SK-N-SH (cell line): Measurements from ENCODE around the gene MYH16. TPM values are rescaled to one million over a fixed set of nuclear protein-coding genes. Genes with fewer than 3 reads are reported as not detected.

Source experiments
- CTCF ChIA-PET: fragments of 300-600, 350-600 bp; formaldehyde crosslinking; extraction: SDS; loops from one replicate; lab custom pipeline; 2021; lab: Yijun Ruan, JAX
- POLR2A ChIA-PET: fragments of 350-600 bp; sonication (Branson Sonifier 250); formaldehyde crosslinking; extraction: SDS; loops from one replicate; lab custom pipeline; 2020; ENCODE audit warnings: antibody characterized with exemption, inconsistent platforms; lab: Yijun Ruan, JAX
- DNase-seq: peaks from one replicate; pipeline ENCODE4 v3.0.0; 2012
- H2AFZ ChIP-seq: fragments of 200-600 bp; sonication (generic); 2 replicates; pipeline ENCODE4 v1.8.1; 2016; ENCODE audit warnings: antibody characterized with exemption, mild to moderate bottlenecking, low read depth
- H3F3A ChIP-seq: fragments of 200-600 bp; sonication (generic); replicated peaks from 2 replicates; pipeline ENCODE3; 2016; ENCODE audit warnings: antibody characterized with exemption, mild to moderate bottlenecking; ENCODE audit not compliant: insufficient read depth
- H3K27ac ChIP-seq, 2 experiments: fragments of 200-500 bp in 1 of 2; fragments of 200-600 bp in 1 of 2; sonication (Bioruptor generic) in 1 of 2; sonication (generic), shearing (Covaris generic) in 1 of 2; 2 replicates each; pipeline versions ENCODE4 v1.5.1 to v1.6.1; 2014 to 2016; ENCODE audit warnings: low read depth in 2 of 2, inconsistent platforms in 1 of 2, low read length in 1 of 2, mild to moderate bottlenecking in 1 of 2, mixed read lengths in 1 of 2
- H3K27me3 ChIP-seq: fragments of 200-600 bp; sonication (generic), shearing (Covaris generic); 2 replicates; pipeline ENCODE4 v1.6.1; 2016; ENCODE audit warnings: mixed run types; ENCODE audit not compliant: insufficient read depth
- H3K36me3 ChIP-seq, 2 experiments: fragments of 200-500 bp in 1 of 2; fragments of 200-600 bp in 1 of 2; sonication (Bioruptor generic) in 1 of 2; sonication (generic) in 1 of 2; replicated peaks in 1 of 2; 2 replicates each; pipeline versions ENCODE3 to v1.5.1; 2014 to 2016; ENCODE audit warnings: low read length in 1 of 2, mild to moderate bottlenecking in 1 of 2; ENCODE audit not compliant: insufficient read depth in 2 of 2, control insufficient read depth in 1 of 2
- H3K4me1 ChIP-seq, 2 experiments: fragments of 200-500 bp in 1 of 2; fragments of 200-600 bp in 1 of 2; sonication (Bioruptor generic) in 1 of 2; sonication (generic), shearing (Covaris generic) in 1 of 2; 2 replicates each; pipeline versions ENCODE4 v1.5.1 to v1.6.1; 2014 to 2016; ENCODE audit warnings: low read depth in 1 of 2, low read length in 1 of 2, mixed run types in 1 of 2; ENCODE audit not compliant: insufficient read depth in 2 of 2, control insufficient read depth in 1 of 2
- H3K4me2 ChIP-seq: fragments of 200-600 bp; sonication (generic), shearing (Covaris generic); 2 replicates; pipeline ENCODE4 v1.6.1; 2017; ENCODE audit warnings: mixed run types
- H3K4me3 ChIP-seq, 2 experiments: fragments of 200-500 bp in 1 of 2; fragments of 200-600 bp in 1 of 2; sonication (Bioruptor generic) in 1 of 2; sonication (generic), shearing (Covaris generic) in 1 of 2; 2 replicates each; pipeline versions ENCODE4 v1.5.1 to v1.8.1; 2014 to 2016; ENCODE audit warnings: low read depth in 2 of 2, inconsistent platforms in 1 of 2, low read length in 1 of 2, mild to moderate bottlenecking in 1 of 2, mixed read lengths in 1 of 2, moderate library complexity in 1 of 2
- H3K79me2 ChIP-seq: fragments of 200-600 bp; sonication (generic); 2 replicates; pipeline ENCODE4 v1.8.1; 2017; ENCODE audit warnings: mild to moderate bottlenecking; ENCODE audit not compliant: insufficient read depth
- H3K9ac ChIP-seq: fragments of 200-600 bp; sonication (generic); 2 replicates; pipeline ENCODE4 v1.6.1; 2017; ENCODE audit warnings: mixed run types
- H3K9me2 ChIP-seq: fragments of 200-600 bp; sonication (generic); 2 replicates; pipeline ENCODE4 v1.6.1; 2017; ENCODE audit warnings: mixed run types
- H3K9me3 ChIP-seq: fragments of 200-600 bp; sonication (generic); 2 replicates; pipeline ENCODE4 v1.6.1; 2017; ENCODE audit warnings: mixed run types, mild to moderate bottlenecking, moderate library complexity
- H4K20me1 ChIP-seq: fragments of 200-600 bp; sonication (generic); 2 replicates; pipeline ENCODE4 v1.6.1; 2017; ENCODE audit warnings: mild to moderate bottlenecking, mixed run types; ENCODE audit not compliant: insufficient read depth
- CHD2 ChIP-seq: fragments of 150-350 bp; IDR thresholded peaks from 2 replicates; pipeline ENCODE4 v1.6.1; 2018; ENCODE audit warnings: low read length; ENCODE audit not compliant: partially characterized antibody
- FOXJ3 ChIP-seq: sonication (generic); formaldehyde crosslinking; IDR thresholded peaks from 2 replicates; pipeline ENCODE4 v1.5.1; 2020; ENCODE audit warnings: mild to moderate bottlenecking, missing genetic modification reagents
- GATA2 ChIP-seq: sonication (generic); formaldehyde crosslinking; IDR thresholded peaks from 2 replicates; pipeline ENCODE4 v1.5.0; 2020; ENCODE audit warnings: mild to moderate bottlenecking, missing genetic modification reagents
- IRF3 ChIP-seq: fragments of 150-350 bp; IDR thresholded peaks from 2 replicates; pipeline ENCODE4 v1.6.1; 2016; ENCODE audit warnings: mild to moderate bottlenecking, low read depth, low read length
- JUND ChIP-seq: IDR thresholded peaks from 2 replicates; pipeline ENCODE4 v1.4.0; 2012
- MAX ChIP-seq: IDR thresholded peaks from 2 replicates; pipeline ENCODE4 v1.4.0; 2012; ENCODE audit warnings: low read depth
- MXI1 ChIP-seq: IDR thresholded peaks from 2 replicates; pipeline ENCODE4 v1.6.1; 2012; ENCODE audit warnings: mild to moderate bottlenecking, low read depth, low read length, improper control_type of control experiment
- NRF1 ChIP-seq: IDR thresholded peaks from 2 replicates; pipeline ENCODE4 v1.6.1; 2012; ENCODE audit warnings: low read depth, mild to moderate bottlenecking, low read length
- PBX3 ChIP-seq: IDR thresholded peaks from 2 replicates; pipeline ENCODE4; 2012
- POLR2AphosphoS5 ChIP-seq: IDR thresholded peaks from 2 replicates; pipeline ENCODE4 v1.6.1; 2012; ENCODE audit warnings: low read depth, low read length
- RCOR1 ChIP-seq: fragments of 150-350 bp; IDR thresholded peaks from 2 replicates; pipeline ENCODE4 v1.6.1; 2017; ENCODE audit warnings: antibody characterized with exemption, low read length
- REST ChIP-seq: IDR thresholded peaks from 2 replicates; pipeline ENCODE4 v1.6.1; 2012; ENCODE audit warnings: mild to moderate bottlenecking, low read depth, low read length, moderate library complexity
- RFX5 ChIP-seq: IDR thresholded peaks from 2 replicates; pipeline ENCODE4 v1.6.1; 2012; ENCODE audit warnings: mild to moderate bottlenecking, improper control_type of control experiment, low read length
- RXRA ChIP-seq: IDR thresholded peaks from 2 replicates; pipeline ENCODE4 v1.4.0; 2012; ENCODE audit warnings: low read depth, mild to moderate bottlenecking, borderline replicate concordance
- SMC3 ChIP-seq: IDR thresholded peaks from 2 replicates; pipeline ENCODE4 v1.6.1; 2012; ENCODE audit warnings: low read depth, low read length, improper control_type of control experiment
- USF1 ChIP-seq: IDR thresholded peaks from 2 replicates; pipeline ENCODE4 v1.4.0; 2012; ENCODE audit warnings: low read depth, borderline replicate concordance
- YY1 ChIP-seq: IDR thresholded peaks from 2 replicates; pipeline ENCODE4 v1.4.0; 2012; ENCODE audit warnings: low read depth, mild to moderate bottlenecking
- ZBTB33 ChIP-seq: IDR thresholded peaks from 2 replicates; pipeline ENCODE4 v1.4.0; 2012; ENCODE audit warnings: low read depth, borderline replicate concordance
- WGBS: methylation state at CpG from one replicate; pipeline ENCODE4 v1.1.6; 2017; ENCODE audit warnings: low lambda C conversion rate; 5-methylcytosine and 5-hydroxymethylcytosine counted together
- polyA plus RNA-seq, 3 experiments: library from polyadenylated mRNA; depleted of rRNA; stranded (reverse); fragments of >200 nt; gene quantifications; 2 replicates each; pipeline ENCODE4 v1.2.3, GENCODE V29; 2012

Gene MYH16
- polyA plus RNA-seq, 1 of the 3 experiments (the other 2 are of a cell fraction), result 0.41 TPM

GRCh38 chr7:99290980-99291607 is 18.5 kb downstream of the MYH16 start:
- no peak overlapping the region for H2AFZ ChIP-seq
- H3K4me3 ChIP-seq, result no peak overlapping the region
- H3K9ac ChIP-seq, result no peak overlapping the region
- no peaks in the 10 kb centered on the region for H3K4me1 ChIP-seq
- CTCF ChIA-PET, result interaction anchor here (0.6 to 1.6 kb wide), 4 partner anchors 10 to 413 kb away, joined by 3 to 7 read pairs (median 4); partner anchors contain the start of gene TRRAP
- H3K27ac ChIP-seq, result no peak overlapping the region
- no peaks in the 10 kb centered on the region for H3K79me2 ChIP-seq
- H3K27me3 ChIP-seq, result no peaks in the 10 kb centered on the region
- H3K4me2 ChIP-seq, result no peak overlapping the region
- no peak for DNase-seq
- H3K9me3 ChIP-seq, result no peaks in the 10 kb centered on the region
- no peak for TF ChIP-seq NRF1
- TF ChIP-seq ZBTB33, result no peak
- TF ChIP-seq RCOR1, result no peak
- TF ChIP-seq CHD2, result no peak
- no peak for TF ChIP-seq FOXJ3 (CRISPR knock-in tag)
- TF ChIP-seq REST, result no peak
- no peak for TF ChIP-seq GATA2 (CRISPR knock-in tag)
- TF ChIP-seq RXRA, result no peak
- no peak for TF ChIP-seq RFX5
- no peak for TF ChIP-seq MXI1
- no peak for TF ChIP-seq POLR2AphosphoS5
- no peak for TF ChIP-seq SMC3
- no peak for TF ChIP-seq JUND
- no peak for TF ChIP-seq MAX
- no peak for TF ChIP-seq PBX3
- TF ChIP-seq USF1, result no peak
- TF ChIP-seq YY1, result no peak
- no peak for TF ChIP-seq IRF3
- TF ChIP-seq, all 33 proteins: peak for 0
- H3K9me2 ChIP-seq, result no peaks in the 10 kb centered on the region
- 89% methylated on average over 10 of the region's 10 CpGs for WGBS
- no peaks in the 10 kb centered on the region for H4K20me1 ChIP-seq
- POLR2A ChIA-PET, result interaction anchor here (1.0 kb wide), 1 partner anchor 20 kb away, joined by 4 read pairs; no protein-coding TSS in a partner anchor
- no peaks in the 10 kb centered on the region for H3F3A ChIP-seq
- H3K36me3 ChIP-seq, result no peaks in the 10 kb centered on the region
